GM12873 (cell line): Measurements from ENCODE around the gene WDR26.

ENCODE experiments used
- TF ChIP-seq, protein P1 (sequence below): IDR thresholded peaks from 2 replicates; pipeline ENCODE4 v1.5.1; 2012; ENCODE audit warnings: low read depth, mild to moderate bottlenecking, moderate library complexity, low read length, control low read depth; ENCODE audit not compliant: insufficient read depth; ENCODE audit errors: missing control alignments

Gene WDR26

DNA sequence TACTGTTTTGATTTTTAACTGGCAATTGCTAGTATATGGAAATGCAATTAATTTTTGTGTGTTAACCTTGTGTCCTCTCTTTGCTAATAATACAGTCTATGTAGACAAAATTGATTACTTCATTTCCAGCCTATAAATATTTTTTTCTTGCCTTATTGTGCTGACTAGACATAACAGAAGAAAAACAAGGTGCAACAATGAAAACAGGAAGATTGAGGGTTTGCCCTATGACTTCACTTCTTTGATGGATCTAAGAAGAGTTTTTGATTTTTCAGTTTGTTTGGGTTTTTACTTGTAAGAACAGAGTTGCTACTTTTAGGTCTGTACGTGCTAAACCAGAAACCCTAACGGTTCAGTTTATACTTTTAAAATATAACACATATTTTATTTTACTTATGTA, 86.5 kb downstream of the WDR26 start:
- TF ChIP-seq, protein P1, sequence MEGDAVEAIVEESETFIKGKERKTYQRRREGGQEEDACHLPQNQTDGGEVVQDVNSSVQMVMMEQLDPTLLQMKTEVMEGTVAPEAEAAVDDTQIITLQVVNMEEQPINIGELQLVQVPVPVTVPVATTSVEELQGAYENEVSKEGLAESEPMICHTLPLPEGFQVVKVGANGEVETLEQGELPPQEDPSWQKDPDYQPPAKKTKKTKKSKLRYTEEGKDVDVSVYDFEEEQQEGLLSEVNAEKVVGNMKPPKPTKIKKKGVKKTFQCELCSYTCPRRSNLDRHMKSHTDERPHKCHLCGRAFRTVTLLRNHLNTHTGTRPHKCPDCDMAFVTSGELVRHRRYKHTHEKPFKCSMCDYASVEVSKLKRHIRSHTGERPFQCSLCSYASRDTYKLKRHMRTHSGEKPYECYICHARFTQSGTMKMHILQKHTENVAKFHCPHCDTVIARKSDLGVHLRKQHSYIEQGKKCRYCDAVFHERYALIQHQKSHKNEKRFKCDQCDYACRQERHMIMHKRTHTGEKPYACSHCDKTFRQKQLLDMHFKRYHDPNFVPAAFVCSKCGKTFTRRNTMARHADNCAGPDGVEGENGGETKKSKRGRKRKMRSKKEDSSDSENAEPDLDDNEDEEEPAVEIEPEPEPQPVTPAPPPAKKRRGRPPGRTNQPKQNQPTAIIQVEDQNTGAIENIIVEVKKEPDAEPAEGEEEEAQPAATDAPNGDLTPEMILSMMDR: no peak

DNA sequence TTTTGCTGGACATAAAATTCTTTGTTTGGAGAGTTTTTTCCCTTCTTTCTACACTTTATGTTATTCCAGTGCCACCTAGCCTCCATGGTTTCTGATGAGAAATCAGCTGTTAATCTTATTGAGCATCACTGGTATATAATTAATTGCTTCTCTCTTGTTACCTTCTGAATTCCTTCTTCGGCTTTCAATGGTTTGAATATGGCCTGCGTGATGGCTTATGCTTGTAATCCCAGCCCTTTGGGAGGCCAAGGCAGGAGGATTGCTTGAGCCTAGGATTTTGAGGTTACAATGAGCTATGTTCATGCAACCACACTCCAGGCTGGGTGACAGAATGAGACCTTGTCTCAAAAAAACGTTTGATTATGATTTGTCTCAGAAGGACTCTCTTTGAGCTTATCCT, 90.9 kb downstream of the WDR26 start:
- TF ChIP-seq, protein P1: no peak

DNA sequence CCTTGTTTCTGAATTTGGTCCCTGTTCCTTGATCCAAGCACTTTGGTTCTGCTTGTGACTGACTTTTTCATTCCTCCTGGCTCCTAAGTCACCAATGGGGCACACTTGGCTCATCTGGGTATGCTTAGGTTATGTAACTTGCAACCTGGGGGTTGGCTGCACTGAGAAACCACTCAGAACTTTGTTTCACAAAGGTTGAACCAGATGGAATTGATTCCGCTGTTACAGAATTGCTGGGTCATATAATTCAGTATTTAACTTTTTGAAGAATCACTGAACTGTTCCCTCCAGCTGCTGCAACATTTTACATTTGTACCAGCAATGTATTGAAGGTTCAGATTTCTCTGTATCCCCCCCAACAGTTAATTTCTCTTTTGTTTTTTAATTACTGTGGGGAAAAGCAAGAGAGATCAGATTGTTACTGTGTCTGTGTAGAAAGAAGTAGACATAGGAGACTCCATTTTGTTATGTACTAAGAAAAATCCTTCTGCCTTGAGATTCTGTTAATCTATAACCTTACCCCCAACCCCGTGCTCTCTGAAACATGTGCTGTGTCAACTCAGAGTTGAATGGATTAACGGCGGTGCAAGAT, 95.1 kb downstream of the WDR26 start:
- TF ChIP-seq, protein P1: no peak

DNA sequence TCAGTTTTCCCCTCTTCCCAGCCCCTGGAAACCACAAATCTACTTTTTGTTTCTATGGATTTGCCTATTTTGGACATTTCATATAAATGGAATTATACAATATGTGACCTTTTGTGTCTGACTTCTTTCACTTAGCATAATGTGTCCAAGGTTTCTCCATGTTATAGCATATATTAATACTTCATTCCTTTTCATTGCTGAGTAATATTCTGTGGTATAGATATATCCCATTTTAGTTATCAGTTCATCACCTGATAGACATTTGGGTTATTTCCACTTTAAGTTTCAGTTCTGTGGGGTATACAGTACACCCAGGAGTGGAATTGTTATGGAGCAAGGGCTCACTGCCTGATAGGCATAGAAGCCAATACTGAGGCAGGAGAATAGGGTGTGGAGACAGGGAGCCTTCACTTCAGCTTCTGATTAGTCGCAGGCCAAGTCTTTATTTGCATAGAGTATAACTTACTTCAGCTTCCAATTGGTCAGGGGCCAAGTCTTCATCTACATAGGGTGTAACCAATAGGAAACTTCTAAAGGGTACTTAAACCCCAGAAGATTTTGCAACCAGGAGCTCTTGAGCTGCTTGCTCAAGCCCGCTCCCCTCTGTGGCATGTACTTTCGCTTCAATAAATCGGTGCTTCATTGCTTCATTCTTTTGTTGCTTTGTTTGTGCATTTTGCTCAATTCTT, 96.3 kb downstream of the WDR26 start:
- TF ChIP-seq, protein P1: no peak
